ENCODE measurements around the gene KIF18B. TPM values are rescaled to one million over a fixed set of nuclear protein-coding genes. Genes with fewer than 3 reads are reported as not detected.
A peak's percentile ranks its signal among the peaks of the same experiment; 100 is the strongest.

KIF18B gene
- total and polyA plus RNA-seq, 5 donors from 2014 or later = 0.19 to 0.60 (median 0.37) TPM; not detected in 1

- peaks cover 27% of the 10 kb centered on the region for H3K27me3 Mint-ChIP-seq
- Histone ChIP-seq H3K4me1 (ENCODE audit: control insufficient read depth, insufficient read depth, low read length, poor library complexity, severe bottlenecking) (peaks cover 7% of the 10 kb centered on the region), H3K36me3 (ENCODE audit: control insufficient read depth, insufficient read depth, low read length) (no peaks in the 10 kb centered on the region), H3K27me3 (ENCODE audit: control insufficient read depth, insufficient read depth, low read length) (peaks cover 3% of the 10 kb centered on the region), H3K4me3 (ENCODE audit: low read depth, low read length) (no peak overlapping the region), H3K27ac (ENCODE audit: insufficient read depth, low read length, poor library complexity, severe bottlenecking) (no peak overlapping the region), H3K9me3 (ENCODE audit: control insufficient read depth in 2 of 2, low read length in 2 of 2) (no peaks in the 10 kb centered on the region)
- no peak for DNase-seq
- no peak overlapping the region for H3K4me3 Mint-ChIP-seq
- no peak for ATAC-seq (ENCODE audit: low read depth in 2 of 2)
- no peak overlapping the region for H3K27ac Mint-ChIP-seq
- H3K9me3 Mint-ChIP-seq = no peaks in the 10 kb centered on the region
- H3K36me3 Mint-ChIP-seq = no peaks in the 10 kb centered on the region
- H3K4me1 Mint-ChIP-seq = peaks cover 0 to 7% (median 4%) of the 10 kb centered on the region in 4 donors
Measured at GRCh38 chr17:44907729-44908470, 39.7 kb downstream of the KIF18B start.

- Mint-ChIP-seq H3K4me3 (no peak overlapping the region), H3K36me3 (no peaks in the 10 kb centered on the region), H3K27me3 (peaks cover 22% of the 10 kb centered on the region), H3K27ac (no peak overlapping the region), H3K9me3 (no peaks in the 10 kb centered on the region), H3K4me1 (peaks cover 0 to 7% (median 2%) of the 10 kb centered on the region in 4 donors)
- no peaks in the 10 kb centered on the region for H3K9me3 ChIP-seq (ENCODE audit: control insufficient read depth in 2 of 2, low read length in 2 of 2)
- no peaks in the 10 kb centered on the region for H3K27me3 ChIP-seq (ENCODE audit: control insufficient read depth, insufficient read depth, low read length)
- H3K36me3 ChIP-seq (ENCODE audit: control insufficient read depth, insufficient read depth, low read length) = no peaks in the 10 kb centered on the region
- no peak overlapping the region for H3K4me3 ChIP-seq (ENCODE audit: low read depth, low read length)
- no peak for DNase-seq
- no peak for ATAC-seq (ENCODE audit: low read depth in 2 of 2)
- H3K27ac ChIP-seq (ENCODE audit: insufficient read depth, low read length, poor library complexity, severe bottlenecking) = no peak overlapping the region
- H3K4me1 ChIP-seq (ENCODE audit: control insufficient read depth, insufficient read depth, low read length, poor library complexity, severe bottlenecking) = peaks cover 7% of the 10 kb centered on the region
Measured at GRCh38 chr17:44906763-44907728, 40.5 kb downstream of the KIF18B start.

DNA sequence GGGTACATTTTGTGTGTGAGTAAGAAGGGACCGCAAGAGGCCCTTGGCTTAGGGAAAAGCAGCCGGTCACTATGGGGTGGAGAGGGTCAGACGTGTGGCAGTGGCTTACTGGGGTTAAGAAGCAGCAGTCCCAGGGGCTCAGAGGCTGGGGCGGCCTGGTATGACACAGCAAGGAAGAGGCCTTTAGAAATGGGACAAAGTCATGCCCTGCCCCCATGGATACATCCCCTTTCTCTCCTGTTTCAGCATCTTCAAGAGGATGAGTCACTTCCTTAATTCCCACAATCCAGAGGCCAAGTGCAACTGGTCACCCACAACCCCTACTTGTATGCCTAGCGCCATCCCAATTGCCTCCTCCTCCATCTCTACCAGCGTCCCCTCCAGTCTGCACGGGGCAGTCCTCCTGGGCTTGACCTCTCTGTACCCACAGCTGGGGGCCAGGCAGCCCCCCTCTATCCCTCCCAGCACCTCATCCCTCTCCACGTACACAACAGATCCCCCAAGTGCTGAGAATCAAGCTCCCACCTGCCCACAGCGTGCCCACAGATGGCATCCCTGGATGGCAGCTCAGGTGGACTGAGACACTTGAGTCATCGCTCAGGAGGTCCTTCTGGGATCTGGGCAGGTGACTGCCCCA, 41.4 kb downstream of the KIF18B start:
- peaks cover 0 to 6% (median 5%) of the 10 kb centered on the region in 4 donors for H3K4me1 Mint-ChIP-seq
- Histone ChIP-seq H3K36me3 (ENCODE audit: control insufficient read depth, insufficient read depth, low read length) (no peaks in the 10 kb centered on the region), H3K9me3 (ENCODE audit: control insufficient read depth in 2 of 2, low read length in 2 of 2) (no peaks in the 10 kb centered on the region), H3K27ac (ENCODE audit: insufficient read depth, low read length, poor library complexity, severe bottlenecking) (no peak overlapping the region), H3K4me1 (ENCODE audit: control insufficient read depth, insufficient read depth, low read length, poor library complexity, severe bottlenecking) (peaks cover 3% of the 10 kb centered on the region), H3K4me3 (ENCODE audit: low read depth, low read length) (no peak overlapping the region), H3K27me3 (ENCODE audit: control insufficient read depth, insufficient read depth, low read length) (no peaks in the 10 kb centered on the region)
- ATAC-seq (ENCODE audit: low read depth in 2 of 2) (no peak), DNase-seq (no peak)
- peak overlapping the region in 1 of 3 donors; percentile 65 for H3K27ac Mint-ChIP-seq
- no peaks in the 10 kb centered on the region for H3K36me3 Mint-ChIP-seq
- peaks cover 27% of the 10 kb centered on the region for H3K27me3 Mint-ChIP-seq
- no peak overlapping the region for H3K4me3 Mint-ChIP-seq
- H3K9me3 Mint-ChIP-seq = no peaks in the 10 kb centered on the region

DNA sequence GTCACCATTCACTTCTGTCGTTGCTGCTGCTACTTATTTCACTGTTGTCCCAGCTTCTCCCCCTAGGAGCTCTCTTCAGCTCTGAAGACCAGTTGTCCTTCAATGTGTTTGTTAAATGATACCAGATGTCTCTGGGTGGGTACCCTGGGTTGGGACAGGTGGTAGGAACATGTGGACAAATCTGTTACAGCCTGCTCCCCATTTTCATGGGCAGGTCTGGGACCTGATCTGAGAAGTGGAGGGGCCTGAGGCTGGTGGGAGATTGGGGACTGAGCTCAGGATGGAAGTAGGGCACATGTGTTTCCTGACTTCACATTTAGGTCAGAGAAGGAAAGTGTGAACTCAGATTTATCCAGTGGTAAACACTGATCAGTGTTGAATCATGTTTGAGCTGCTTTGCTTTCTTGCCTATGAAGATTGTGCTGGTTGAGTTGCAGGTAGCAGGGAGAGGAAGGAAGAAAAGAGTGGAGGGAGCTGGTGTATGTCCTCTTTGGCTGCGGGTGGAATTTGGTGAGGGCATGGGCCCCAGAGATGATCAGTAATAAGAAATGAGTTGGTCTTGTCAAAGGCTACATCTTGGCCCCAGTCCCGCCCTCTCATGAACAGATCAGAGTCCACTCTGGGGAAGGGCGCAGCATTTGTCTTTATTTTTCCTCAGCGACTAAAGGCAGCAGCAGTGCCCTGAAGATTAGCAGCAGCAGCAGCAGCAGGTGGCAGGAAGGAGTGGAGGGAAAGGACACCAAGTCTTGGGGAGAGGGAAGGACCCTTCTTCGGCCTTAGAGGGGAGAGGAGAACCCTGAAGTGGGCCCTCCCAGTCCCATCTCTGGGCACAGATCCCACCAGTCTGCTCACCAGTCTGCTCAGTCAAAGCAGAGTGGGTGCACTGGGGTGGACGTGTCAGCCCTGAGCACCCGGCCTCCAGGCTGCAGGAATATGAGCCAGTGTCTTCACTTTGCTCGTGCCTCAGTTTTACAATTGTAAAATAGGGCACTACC, 42.3 kb downstream of the KIF18B start:
- no peaks in the 10 kb centered on the region for H3K36me3 Mint-ChIP-seq
- Histone ChIP-seq H3K9me3 (ENCODE audit: control insufficient read depth in 2 of 2, low read length in 2 of 2) (no peaks in the 10 kb centered on the region), H3K27ac (ENCODE audit: insufficient read depth, low read length, poor library complexity, severe bottlenecking) (no peak overlapping the region), H3K36me3 (ENCODE audit: control insufficient read depth, insufficient read depth, low read length) (no peaks in the 10 kb centered on the region), H3K4me3 (ENCODE audit: low read depth, low read length) (no peak overlapping the region), H3K4me1 (ENCODE audit: control insufficient read depth, insufficient read depth, low read length, poor library complexity, severe bottlenecking) (peaks cover under 1% of the 10 kb centered on the region), H3K27me3 (ENCODE audit: control insufficient read depth, insufficient read depth, low read length) (peaks cover 3% of the 10 kb centered on the region)
- no peak for ATAC-seq (ENCODE audit: low read depth in 2 of 2)
- H3K27ac Mint-ChIP-seq = no peak overlapping the region
- no peak for DNase-seq
- H3K9me3 Mint-ChIP-seq = no peaks in the 10 kb centered on the region
- H3K4me3 Mint-ChIP-seq = no peak overlapping the region
- H3K4me1 Mint-ChIP-seq = peaks cover 0 to 8% (median under 1%) of the 10 kb centered on the region in 4 donors
- peaks cover 20% of the 10 kb centered on the region for H3K27me3 Mint-ChIP-seq

- no peaks in the 10 kb centered on the region for H3K36me3 ChIP-seq (ENCODE audit: control insufficient read depth, insufficient read depth, low read length)
- no peak overlapping the region for H3K4me3 Mint-ChIP-seq
Measured at GRCh38 chr17:44904001-44904984, 43.3 kb downstream of the KIF18B start.

GRCh38 chr17:44903012-44903685, 44.4 kb downstream of the KIF18B start:
- Mint-ChIP-seq H3K9me3 (peaks cover 0 to 2% (median 0%) of the 10 kb centered on the region in 7 donors), H3K4me3 (peak overlapping the region in 2 of 4 donors; percentile 29 to 74), H3K27ac (no peak overlapping the region), H3K4me1 (peaks cover 5 to 21% (median 17%) of the 10 kb centered on the region in 4 donors), H3K36me3 (no peaks in the 10 kb centered on the region), H3K27me3 (peaks cover 32% of the 10 kb centered on the region)
- Histone ChIP-seq H3K4me1 (ENCODE audit: control insufficient read depth, insufficient read depth, low read length, poor library complexity, severe bottlenecking) (peaks cover 18% of the 10 kb centered on the region), H3K4me3 (ENCODE audit: low read depth, low read length) (no peak overlapping the region), H3K9me3 (ENCODE audit: control insufficient read depth in 2 of 2, low read length in 2 of 2) (no peaks in the 10 kb centered on the region), H3K27ac (ENCODE audit: insufficient read depth, low read length, poor library complexity, severe bottlenecking) (no peak overlapping the region), H3K36me3 (ENCODE audit: control insufficient read depth, insufficient read depth, low read length) (no peaks in the 10 kb centered on the region), H3K27me3 (ENCODE audit: control insufficient read depth, insufficient read depth, low read length) (peaks cover 3% of the 10 kb centered on the region)
- ATAC-seq (ENCODE audit: low read depth in 2 of 2) (no peak), DNase-seq (no peak)

More at GRCh38 chr17:44904001-44904984, 43.3 kb downstream of the KIF18B start:
- Histone ChIP-seq H3K27ac (ENCODE audit: insufficient read depth, low read length, poor library complexity, severe bottlenecking) (no peak overlapping the region), H3K9me3 (ENCODE audit: control insufficient read depth in 2 of 2, low read length in 2 of 2) (no peaks in the 10 kb centered on the region), H3K4me3 (ENCODE audit: low read depth, low read length) (no peak overlapping the region), H3K27me3 (ENCODE audit: control insufficient read depth, insufficient read depth, low read length) (peaks cover 3% of the 10 kb centered on the region), H3K4me1 (ENCODE audit: control insufficient read depth, insufficient read depth, low read length, poor library complexity, severe bottlenecking) (peaks cover 11% of the 10 kb centered on the region)
- Mint-ChIP-seq H3K36me3 (no peaks in the 10 kb centered on the region), H3K4me1 (peaks cover 0 to 14% (median 10%) of the 10 kb centered on the region in 4 donors), H3K9me3 (no peaks in the 10 kb centered on the region), H3K27me3 (peaks cover 30% of the 10 kb centered on the region), H3K27ac (no peak overlapping the region)
- DNase-seq (no peak), ATAC-seq (ENCODE audit: low read depth in 2 of 2) (no peak)
